Measurements from ENCODE around the gene RAD23A.
"Not testable (repeated sequence)": the region's sequence is repeated elsewhere in the genome, so short reads cannot be mapped to it uniquely, and the experiment has no call there.

Gene RAD23A

DNA sequence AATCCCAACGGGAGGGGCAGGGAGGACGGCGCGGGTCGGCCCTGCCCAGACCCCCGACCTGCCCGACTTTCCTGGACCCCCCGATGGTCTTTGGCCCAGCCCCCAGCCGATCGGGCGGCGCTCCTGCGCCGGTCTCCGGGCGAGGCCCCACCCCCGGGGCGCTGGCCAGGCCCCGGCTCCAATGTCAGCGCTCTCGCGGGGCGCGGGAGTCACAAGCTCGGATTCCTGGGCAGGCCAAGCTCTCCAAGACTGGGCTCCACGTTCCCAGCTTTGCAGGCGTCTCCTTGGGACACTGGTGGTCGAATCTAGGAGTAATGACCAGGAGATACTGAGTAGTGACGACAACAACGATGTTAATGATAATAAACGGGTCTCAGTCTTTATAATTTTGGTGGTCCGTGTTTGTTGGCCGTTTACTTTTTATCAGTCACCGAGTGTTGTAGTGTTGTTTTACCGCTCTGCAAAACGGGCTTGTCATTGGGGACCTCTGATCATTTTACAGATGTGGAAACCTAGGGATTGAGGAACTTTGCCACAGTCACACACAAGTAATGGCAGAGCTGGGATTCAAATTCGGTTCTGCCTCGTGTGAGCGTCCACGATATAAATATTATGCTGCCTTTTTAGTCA is 545 bp downstream of the RAD23A start:
- peak overlapping the region; percentile 72 for H3K4me3 ChIP-seq (replicated peaks; ENCODE audit: low read depth, low read length)
- peak; percentile 81 for DNase-seq (ENCODE audit: low read depth)

GRCh38 chr19:12946731-12947496 is 1.3 kb downstream of the RAD23A start:
- peak overlapping the region; percentile 72 for H3K4me3 ChIP-seq (replicated peaks; ENCODE audit: low read depth, low read length)
- no peak for DNase-seq (ENCODE audit: low read depth)
- TF ChIP-seq, protein P1, sequence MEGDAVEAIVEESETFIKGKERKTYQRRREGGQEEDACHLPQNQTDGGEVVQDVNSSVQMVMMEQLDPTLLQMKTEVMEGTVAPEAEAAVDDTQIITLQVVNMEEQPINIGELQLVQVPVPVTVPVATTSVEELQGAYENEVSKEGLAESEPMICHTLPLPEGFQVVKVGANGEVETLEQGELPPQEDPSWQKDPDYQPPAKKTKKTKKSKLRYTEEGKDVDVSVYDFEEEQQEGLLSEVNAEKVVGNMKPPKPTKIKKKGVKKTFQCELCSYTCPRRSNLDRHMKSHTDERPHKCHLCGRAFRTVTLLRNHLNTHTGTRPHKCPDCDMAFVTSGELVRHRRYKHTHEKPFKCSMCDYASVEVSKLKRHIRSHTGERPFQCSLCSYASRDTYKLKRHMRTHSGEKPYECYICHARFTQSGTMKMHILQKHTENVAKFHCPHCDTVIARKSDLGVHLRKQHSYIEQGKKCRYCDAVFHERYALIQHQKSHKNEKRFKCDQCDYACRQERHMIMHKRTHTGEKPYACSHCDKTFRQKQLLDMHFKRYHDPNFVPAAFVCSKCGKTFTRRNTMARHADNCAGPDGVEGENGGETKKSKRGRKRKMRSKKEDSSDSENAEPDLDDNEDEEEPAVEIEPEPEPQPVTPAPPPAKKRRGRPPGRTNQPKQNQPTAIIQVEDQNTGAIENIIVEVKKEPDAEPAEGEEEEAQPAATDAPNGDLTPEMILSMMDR (IDR thresholded peaks at IDR 0.05; ENCODE audit: low read length, missing control alignments), result no peak

More for the DNA sequence above, 545 bp downstream of the RAD23A start:
- TF ChIP-seq, protein P1 (IDR thresholded peaks at IDR 0.05; ENCODE audit: low read length, missing control alignments), result no peak

GRCh38 chr19:12947702-12948611 is 2.3 kb downstream of the RAD23A start:
- no peak overlapping the region for H3K4me3 ChIP-seq (replicated peaks; ENCODE audit: low read depth, low read length)
- TF ChIP-seq, protein P1 (IDR thresholded peaks at IDR 0.05; ENCODE audit: low read length, missing control alignments), result no peak
- DNase-seq (ENCODE audit: low read depth), result no peak

- TF ChIP-seq, protein P1 (IDR thresholded peaks at IDR 0.05; ENCODE audit: low read length, missing control alignments), result no peak
- no peak overlapping the region for H3K4me3 ChIP-seq (replicated peaks; ENCODE audit: low read depth, low read length)
- DNase-seq (ENCODE audit: low read depth), result no peak
These were observed 3.1 kb downstream of the RAD23A start for GRCh38 chr19:12948612-12949362.

- TF ChIP-seq, protein P1 (IDR thresholded peaks at IDR 0.05; ENCODE audit: low read length, missing control alignments), result no peak
- DNase-seq (ENCODE audit: low read depth), result no peak
- H3K4me3 ChIP-seq (replicated peaks; ENCODE audit: low read depth, low read length), result no peak overlapping the region
These were observed 4.0 kb downstream of the RAD23A start for GRCh38 chr19:12949363-12950283.

GRCh38 chr19:12952050-12952449 is 6.4 kb downstream of the RAD23A start:
- DNase-seq (ENCODE audit: low read depth); H3K4me3 ChIP-seq (replicated peaks; ENCODE audit: low read depth, low read length): not testable (repeated sequence)
